Stimulated activated naive CD8-positive, alpha-beta T cell treated with anti-CD3 and anti-CD28 coated beads, Interleukin-15, Interleukin-2, amounts not matched to agents 100 ng/mL and 50 ng/mL, for 24 hours (primary cell): ENCODE data around the gene MBD5.
A peak's percentile ranks its signal among the peaks of the same experiment; 100 is the strongest.

ENCODE experiments used
- H3K27ac Mint-ChIP-seq: one replicate; pipeline ENCODE4 v1.8.0; 2021; ENCODE audit warnings: mild to moderate bottlenecking, mixed read lengths
- H3K27me3 Mint-ChIP-seq: one replicate; pipeline ENCODE4 v1.8.0; 2021; ENCODE audit warnings: mixed read lengths
- H3K36me3 Mint-ChIP-seq: one replicate; pipeline ENCODE4 v1.8.0; 2021; ENCODE audit warnings: low read depth, mixed read lengths
- H3K4me1 Mint-ChIP-seq: one replicate; pipeline ENCODE4 v1.8.0; 2021; ENCODE audit warnings: low read depth, mixed read lengths
- H3K4me3 Mint-ChIP-seq: one replicate; pipeline ENCODE4 v1.8.0; 2021; ENCODE audit warnings: mild to moderate bottlenecking, mixed read lengths
- H3K9me3 Mint-ChIP-seq: one replicate; pipeline ENCODE4 v1.8.0; 2021; ENCODE audit warnings: mixed read lengths

The MBD5 gene

GRCh38 chr2:148044322-148044721 lies 23.4 kb downstream of the MBD5 start:
- Mint-ChIP-seq H3K9me3 (no peaks in the 10 kb centered on the region), H3K27me3 (no peaks in the 10 kb centered on the region), H3K4me3 (no peak overlapping the region), H3K4me1 (peaks cover 33% of the 10 kb centered on the region), H3K27ac (no peak overlapping the region), H3K36me3 (peaks cover 12% of the 10 kb centered on the region)

- Mint-ChIP-seq H3K27me3 (no peaks in the 10 kb centered on the region), H3K4me1 (peaks cover 52% of the 10 kb centered on the region), H3K27ac (no peak overlapping the region), H3K36me3 (peaks cover 7% of the 10 kb centered on the region), H3K9me3 (no peaks in the 10 kb centered on the region), H3K4me3 (no peak overlapping the region)
Observed at GRCh38 chr2:148046802-148047201, 25.9 kb downstream of the MBD5 start.

GRCh38 chr2:148048475-148049221 lies 27.8 kb downstream of the MBD5 start:
- Mint-ChIP-seq H3K27me3 (no peaks in the 10 kb centered on the region), H3K4me3 (no peak overlapping the region), H3K27ac (peak overlapping the region; percentile 73), H3K36me3 (peaks cover 12% of the 10 kb centered on the region), H3K9me3 (peaks cover 4% of the 10 kb centered on the region), H3K4me1 (peaks cover 55% of the 10 kb centered on the region)

- peaks cover 55% of the 10 kb centered on the region for H3K4me1 Mint-ChIP-seq
- H3K4me3 Mint-ChIP-seq: no peak overlapping the region
- H3K27ac Mint-ChIP-seq: no peak overlapping the region
- peaks cover 4% of the 10 kb centered on the region for H3K9me3 Mint-ChIP-seq
- H3K36me3 Mint-ChIP-seq: peaks cover 12% of the 10 kb centered on the region
- H3K27me3 Mint-ChIP-seq: no peaks in the 10 kb centered on the region
Observed at GRCh38 chr2:148049284-148049683, 28.4 kb downstream of the MBD5 start.

- H3K4me1 Mint-ChIP-seq: peaks cover 38% of the 10 kb centered on the region
- peaks cover 4% of the 10 kb centered on the region for H3K9me3 Mint-ChIP-seq
- no peak overlapping the region for H3K27ac Mint-ChIP-seq
- no peak overlapping the region for H3K4me3 Mint-ChIP-seq
- H3K27me3 Mint-ChIP-seq: no peaks in the 10 kb centered on the region
- peaks cover 20% of the 10 kb centered on the region for H3K36me3 Mint-ChIP-seq
Observed at GRCh38 chr2:148052687-148053086, 31.8 kb downstream of the MBD5 start.

GRCh38 chr2:148058641-148059040 lies 37.8 kb downstream of the MBD5 start:
- H3K9me3 Mint-ChIP-seq: no peaks in the 10 kb centered on the region
- no peak overlapping the region for H3K27ac Mint-ChIP-seq
- H3K4me1 Mint-ChIP-seq: peaks cover 2% of the 10 kb centered on the region
- H3K4me3 Mint-ChIP-seq: no peak overlapping the region
- H3K36me3 Mint-ChIP-seq: peaks cover 16% of the 10 kb centered on the region
- H3K27me3 Mint-ChIP-seq: no peaks in the 10 kb centered on the region

GRCh38 chr2:148063633-148064032 lies 42.7 kb downstream of the MBD5 start:
- Mint-ChIP-seq H3K27ac (no peak overlapping the region), H3K27me3 (no peaks in the 10 kb centered on the region)

GRCh38 chr2:148065936-148066335 lies 45.0 kb downstream of the MBD5 start:
- H3K27me3 Mint-ChIP-seq: no peaks in the 10 kb centered on the region
- H3K4me3 Mint-ChIP-seq: no peak overlapping the region
- H3K27ac Mint-ChIP-seq: no peak overlapping the region
- no peaks in the 10 kb centered on the region for H3K4me1 Mint-ChIP-seq
- no peaks in the 10 kb centered on the region for H3K36me3 Mint-ChIP-seq
- no peaks in the 10 kb centered on the region for H3K9me3 Mint-ChIP-seq

More at GRCh38 chr2:148063633-148064032, 42.7 kb downstream of the MBD5 start:
- Mint-ChIP-seq H3K4me1 (no peaks in the 10 kb centered on the region), H3K9me3 (no peaks in the 10 kb centered on the region), H3K4me3 (no peak overlapping the region), H3K36me3 (peaks cover 5% of the 10 kb centered on the region)

GRCh38 chr2:148067801-148068200 lies 46.9 kb downstream of the MBD5 start:
- Mint-ChIP-seq H3K27ac (no peak overlapping the region), H3K4me3 (no peak overlapping the region), H3K36me3 (peaks cover 6% of the 10 kb centered on the region), H3K9me3 (no peaks in the 10 kb centered on the region), H3K4me1 (no peaks in the 10 kb centered on the region), H3K27me3 (no peaks in the 10 kb centered on the region)

GRCh38 chr2:148071351-148071750 lies 50.5 kb downstream of the MBD5 start:
- H3K4me1 Mint-ChIP-seq: no peaks in the 10 kb centered on the region

GRCh38 chr2:148096012-148096411 lies 75.1 kb downstream of the MBD5 start:
- Mint-ChIP-seq H3K36me3 (no peaks in the 10 kb centered on the region), H3K9me3 (peaks cover 18% of the 10 kb centered on the region), H3K4me3 (no peak overlapping the region), H3K4me1 (peaks cover 4% of the 10 kb centered on the region), H3K27ac (no peak overlapping the region), H3K27me3 (no peaks in the 10 kb centered on the region)

More at GRCh38 chr2:148071351-148071750, 50.5 kb downstream of the MBD5 start:
- no peaks in the 10 kb centered on the region for H3K27me3 Mint-ChIP-seq
- H3K36me3 Mint-ChIP-seq: peaks cover 6% of the 10 kb centered on the region
- H3K9me3 Mint-ChIP-seq: no peaks in the 10 kb centered on the region
- no peak overlapping the region for H3K4me3 Mint-ChIP-seq
- no peak overlapping the region for H3K27ac Mint-ChIP-seq

GRCh38 chr2:148102641-148103040 lies 81.8 kb downstream of the MBD5 start:
- Mint-ChIP-seq H3K4me1 (no peaks in the 10 kb centered on the region), H3K9me3 (peaks cover 7% of the 10 kb centered on the region), H3K36me3 (peaks cover 5% of the 10 kb centered on the region), H3K27ac (no peak overlapping the region), H3K27me3 (no peaks in the 10 kb centered on the region), H3K4me3 (no peak overlapping the region)

GRCh38 chr2:148103946-148104345 lies 83.1 kb downstream of the MBD5 start:
- no peaks in the 10 kb centered on the region for H3K27me3 Mint-ChIP-seq
- H3K36me3 Mint-ChIP-seq: peaks cover 5% of the 10 kb centered on the region
- no peak overlapping the region for H3K4me3 Mint-ChIP-seq
- H3K27ac Mint-ChIP-seq: no peak overlapping the region
- H3K4me1 Mint-ChIP-seq: no peaks in the 10 kb centered on the region
- H3K9me3 Mint-ChIP-seq: no peaks in the 10 kb centered on the region

GRCh38 chr2:148106331-148106730 lies 85.4 kb downstream of the MBD5 start:
- Mint-ChIP-seq H3K9me3 (no peaks in the 10 kb centered on the region), H3K27ac (no peak overlapping the region), H3K36me3 (peaks cover 5% of the 10 kb centered on the region), H3K27me3 (no peaks in the 10 kb centered on the region), H3K4me3 (no peak overlapping the region), H3K4me1 (peaks cover 13% of the 10 kb centered on the region)

- Mint-ChIP-seq H3K9me3 (no peaks in the 10 kb centered on the region), H3K4me3 (no peak overlapping the region), H3K36me3 (peaks cover 5% of the 10 kb centered on the region), H3K27ac (no peak overlapping the region), H3K27me3 (no peaks in the 10 kb centered on the region), H3K4me1 (peaks cover 13% of the 10 kb centered on the region)
Observed at GRCh38 chr2:148108385-148108784, 87.5 kb downstream of the MBD5 start.

GRCh38 chr2:148110184-148110583 lies 89.3 kb downstream of the MBD5 start:
- Mint-ChIP-seq H3K4me3 (no peak overlapping the region), H3K4me1 (peaks cover 13% of the 10 kb centered on the region), H3K27ac (no peak overlapping the region), H3K27me3 (no peaks in the 10 kb centered on the region), H3K9me3 (no peaks in the 10 kb centered on the region), H3K36me3 (peaks cover 5% of the 10 kb centered on the region)
